Activated T-helper 2 cell treated with anti-CD3 and anti-CD28 coated beads, Interferon-gamma antibody, Interleukin-2, Interleukin-4, amounts not matched to agents 10 μg/mL and 5 μg/mL and 100 μg/mL, durations not matched to agents 14 hours and 24 hours and 36 hours (primary cell): ENCODE data around the gene HCK. TPM values are rescaled to one million over a fixed set of nuclear protein-coding genes. Genes with fewer than 3 reads are reported as not detected.
A peak's percentile ranks its signal among the peaks of the same experiment; 100 is the strongest.

Source experiments
- DNase-seq: peaks from one replicate; pipeline ENCODE4 v3.0.0; 2021; ENCODE audit warnings: low spot score
- H3K27ac Mint-ChIP-seq: one replicate; pipeline ENCODE4 v1.8.0; 2021; ENCODE audit warnings: mixed read lengths
- H3K27me3 Mint-ChIP-seq: one replicate; pipeline ENCODE4 v1.8.0; 2021; ENCODE audit warnings: low read depth, mixed read lengths
- H3K36me3 Mint-ChIP-seq: one replicate; pipeline ENCODE4 v1.8.0; 2021; ENCODE audit warnings: low read depth, mixed read lengths
- H3K4me1 Mint-ChIP-seq: one replicate; pipeline ENCODE4 v1.8.0; 2021; ENCODE audit warnings: low read depth, mixed read lengths
- H3K4me3 Mint-ChIP-seq: one replicate; pipeline ENCODE4 v1.8.0; 2021; ENCODE audit warnings: low read depth, mild to moderate bottlenecking, moderate library complexity, mixed read lengths
- H3K9me3 Mint-ChIP-seq: one replicate; pipeline ENCODE4 v1.8.0; 2021; ENCODE audit warnings: mixed read lengths
- intact Hi-C: fragments of 100-400 bp; cut with micrococcal nuclease; formaldehyde crosslinking; loops from one replicate; pipeline ENCODE4 v1.15.1; 2023
- total RNA-seq: library from RNA; stranded (reverse); gene quantifications from 2 replicates; pipeline ENCODE4 v1.2.3, GENCODE V29; 2022

Gene HCK
- total RNA-seq, 1 donor from 2014 or later: not detected

- intact Hi-C loops: loop anchor here (10.0 kb wide), 1 partner anchor 64 kb away; no protein-coding TSS in a partner anchor
- Mint-ChIP-seq H3K9me3 (no peaks in the 10 kb centered on the region), H3K27ac (no peak overlapping the region), H3K4me3 (no peak overlapping the region), H3K27me3 (peaks cover 19% of the 10 kb centered on the region), H3K4me1 (no peaks in the 10 kb centered on the region), H3K36me3 (no peaks in the 10 kb centered on the region)
- no peak for DNase-seq
Observed at GRCh38 chr20:32098786-32099185, 46.7 kb downstream of the HCK start.

- H3K27ac Mint-ChIP-seq: no peak overlapping the region
Observed at GRCh38 chr20:32108814-32109391, 56.9 kb downstream of the HCK start.

GRCh38 chr20:32109392-32110172 lies 57.5 kb downstream of the HCK start, which contains the start of gene TM9SF4:
TSS of gene TM9SF4 (plus strand) at chr20:32109714. CDS start at chr20:32109741, 27 bp downstream.
- Mint-ChIP-seq H3K9me3 (no peaks in the 10 kb centered on the region), H3K27me3 (peaks cover 3% of the 10 kb centered on the region), H3K27ac (peak within 1 kb of the TSS; percentile 99), H3K36me3 (peaks cover 8% of the 10 kb centered on the region), H3K4me1 (peaks cover 17% of the 10 kb centered on the region), H3K4me3 (peak within 1 kb of the TSS; percentile 95)
- intact Hi-C loops: loop anchor here (2.0 kb wide), 1 partner anchor 95 kb away; no protein-coding TSS in a partner anchor
- peak; percentile 86 for DNase-seq

More at GRCh38 chr20:32108814-32109391, 56.9 kb downstream of the HCK start:
- peaks cover 16% of the 10 kb centered on the region for H3K4me1 Mint-ChIP-seq
- DNase-seq: no peak
- intact Hi-C loops: no loop called here
- no peak overlapping the region for H3K4me3 Mint-ChIP-seq
- peaks cover 6% of the 10 kb centered on the region for H3K27me3 Mint-ChIP-seq
- no peaks in the 10 kb centered on the region for H3K9me3 Mint-ChIP-seq
- H3K36me3 Mint-ChIP-seq: peaks cover 6% of the 10 kb centered on the region

- Mint-ChIP-seq H3K36me3 (peaks cover 15% of the 10 kb centered on the region), H3K9me3 (no peaks in the 10 kb centered on the region), H3K27me3 (peaks cover 3% of the 10 kb centered on the region), H3K4me1 (peaks cover 21% of the 10 kb centered on the region), H3K4me3 (peak overlapping the region; percentile 95), H3K27ac (peak overlapping the region; percentile 99)
- no peak for DNase-seq
- intact Hi-C loops: loop anchor here (2.0 kb wide), 1 partner anchor 95 kb away; no protein-coding TSS in a partner anchor
Observed at GRCh38 chr20:32110173-32110704, 58.2 kb downstream of the HCK start.

GRCh38 chr20:32110727-32111126 lies 58.7 kb downstream of the HCK start:
- Mint-ChIP-seq H3K4me1 (peaks cover 24% of the 10 kb centered on the region), H3K9me3 (no peaks in the 10 kb centered on the region), H3K36me3 (peaks cover 18% of the 10 kb centered on the region), H3K27ac (peak overlapping the region; percentile 99), H3K4me3 (peak overlapping the region; percentile 95), H3K27me3 (peaks cover 3% of the 10 kb centered on the region)
- no peak for DNase-seq
- intact Hi-C loops: loop anchor here (2.0 kb wide), 1 partner anchor 94 kb away; no protein-coding TSS in a partner anchor

GRCh38 chr20:32111156-32111686 lies 59.2 kb downstream of the HCK start:
- no peaks in the 10 kb centered on the region for H3K9me3 Mint-ChIP-seq
- peak overlapping the region; percentile 95 for H3K4me3 Mint-ChIP-seq
- H3K27me3 Mint-ChIP-seq: peaks cover 3% of the 10 kb centered on the region

GRCh38 chr20:32111753-32112152 lies 59.7 kb downstream of the HCK start:
- H3K9me3 Mint-ChIP-seq: no peaks in the 10 kb centered on the region
- peaks cover 31% of the 10 kb centered on the region for H3K4me1 Mint-ChIP-seq
- no peak overlapping the region for H3K27ac Mint-ChIP-seq

More at GRCh38 chr20:32111156-32111686, 59.2 kb downstream of the HCK start:
- intact Hi-C loops: loop anchor here (2.0 kb wide), 1 partner anchor 94 kb away; no protein-coding TSS in a partner anchor
- Mint-ChIP-seq H3K4me1 (peaks cover 26% of the 10 kb centered on the region), H3K36me3 (peaks cover 18% of the 10 kb centered on the region), H3K27ac (no peak overlapping the region)
- no peak for DNase-seq

GRCh38 chr20:32112841-32113240 lies 60.8 kb downstream of the HCK start:
- Mint-ChIP-seq H3K9me3 (no peaks in the 10 kb centered on the region), H3K36me3 (peaks cover 18% of the 10 kb centered on the region), H3K4me3 (no peak overlapping the region), H3K27me3 (no peaks in the 10 kb centered on the region), H3K4me1 (peaks cover 36% of the 10 kb centered on the region), H3K27ac (no peak overlapping the region)
- intact Hi-C loops: no loop called here
- no peak for DNase-seq

More at GRCh38 chr20:32111753-32112152, 59.7 kb downstream of the HCK start:
- intact Hi-C loops: loop anchor here (2.0 kb wide), 1 partner anchor 93 kb away; no protein-coding TSS in a partner anchor
- Mint-ChIP-seq H3K36me3 (peaks cover 18% of the 10 kb centered on the region), H3K4me3 (no peak overlapping the region), H3K27me3 (peaks cover 3% of the 10 kb centered on the region)
- DNase-seq: no peak

GRCh38 chr20:32113591-32114260 lies 61.7 kb downstream of the HCK start:
- Mint-ChIP-seq H3K36me3 (peaks cover 18% of the 10 kb centered on the region), H3K27ac (no peak overlapping the region), H3K9me3 (no peaks in the 10 kb centered on the region), H3K4me1 (peaks cover 36% of the 10 kb centered on the region), H3K4me3 (no peak overlapping the region), H3K27me3 (no peaks in the 10 kb centered on the region)
- intact Hi-C loops: no loop called here
- no peak for DNase-seq

- DNase-seq: no peak
- no peak overlapping the region for H3K4me3 Mint-ChIP-seq
- intact Hi-C loops: no loop called here
- H3K36me3 Mint-ChIP-seq: peaks cover 18% of the 10 kb centered on the region
- no peaks in the 10 kb centered on the region for H3K27me3 Mint-ChIP-seq
- H3K4me1 Mint-ChIP-seq: peaks cover 36% of the 10 kb centered on the region
- no peaks in the 10 kb centered on the region for H3K9me3 Mint-ChIP-seq
- H3K27ac Mint-ChIP-seq: no peak overlapping the region
Observed at GRCh38 chr20:32114305-32114960, 62.4 kb downstream of the HCK start.

GRCh38 chr20:32115211-32115767 lies 63.2 kb downstream of the HCK start:
- intact Hi-C loops: no loop called here
- H3K36me3 Mint-ChIP-seq: peaks cover 18% of the 10 kb centered on the region
- peaks cover 35% of the 10 kb centered on the region for H3K4me1 Mint-ChIP-seq
- H3K27ac Mint-ChIP-seq: no peak overlapping the region
- DNase-seq: no peak
- no peaks in the 10 kb centered on the region for H3K27me3 Mint-ChIP-seq
- no peak overlapping the region for H3K4me3 Mint-ChIP-seq
- H3K9me3 Mint-ChIP-seq: no peaks in the 10 kb centered on the region
